Stomach (tissue), 9 donors: ENCODE measurements around the gene COL8A2. TPM values are rescaled to one million over a fixed set of nuclear protein-coding genes. Genes with fewer than 3 reads are reported as not detected.

Experiments used
- DNase-seq, 2 donors: peaks; one replicate each; pipeline versions ENCODE4 v3.0.0 to v3.0.0-alpha.2; 2013 to 2019
- H3K27ac ChIP-seq, 5 donors: fragments of 200-600 bp in 4 of 5; sonication (generic) in 4 of 5; one replicate each; pipeline ENCODE4 v1.5.1; 2013 to 2019; ENCODE audit warnings: mild to moderate bottlenecking in 1 of 5, moderate library complexity in 1 of 5
- H3K27me3 ChIP-seq, 3 donors: fragments of 200-600 bp; sonication (generic); one replicate each; pipeline ENCODE4 v1.5.1; 2017 to 2019; ENCODE audit warnings: mixed run types in 1 of 3
- H3K36me3 ChIP-seq, 4 donors: fragments of 200-600 bp; sonication (generic); 1 replicate in 3 of 4; 2 replicates in 1 of 4; pipeline ENCODE4 v1.5.1; 2016 to 2019
- H3K4me1 ChIP-seq, 4 donors: fragments of 200-600 bp; sonication (generic); one replicate each; pipeline ENCODE4 v1.5.1; 2016 to 2019
- H3K4me3 ChIP-seq, 4 donors: fragments of 200-600 bp; sonication (generic) in 3 of 4; one replicate each; pipeline ENCODE4 v1.5.1; 2016 to 2019; ENCODE audit warnings: mild to moderate bottlenecking in 1 of 4
- H3K9me3 ChIP-seq, 4 donors: fragments of 200-600 bp; sonication (generic); one replicate each; pipeline ENCODE4 v1.5.1; 2016 to 2019
- CTCF ChIP-seq, 7 experiments: fragments of 450-650 bp in 4 of 7; fragments of 200-600 bp in 3 of 7; sonication (generic) in 3 of 7; IDR thresholded peaks; one replicate each; pipeline ENCODE4 v1.5.1; 2016 to 2019; ENCODE audit warnings: antibody characterized with exemption in 7 of 7, control low read depth in 2 of 7, mild to moderate bottlenecking in 1 of 7
- EP300 ChIP-seq: sonication (generic); formaldehyde crosslinking; IDR thresholded peaks from one replicate; pipeline ENCODE4 v1.6.1; 2017; ENCODE audit warnings: antibody characterized with exemption
- POLR2A ChIP-seq, 4 donors: fragments of 450-650 bp; IDR thresholded peaks; one replicate each; pipeline ENCODE4 v1.6.1; 2016; ENCODE audit warnings: antibody characterized with exemption in 4 of 4, control low read depth in 2 of 4, mild to moderate bottlenecking in 1 of 4, moderate library complexity in 1 of 4
- POLR2AphosphoS5 ChIP-seq, 3 donors: sonication (generic); formaldehyde crosslinking; IDR thresholded peaks; one replicate each; pipeline ENCODE4 v1.6.1; 2016; ENCODE audit warnings: antibody characterized with exemption in 3 of 3
- WGBS, 5 donors: extraction: QIAGEN DNeasy Blood & Tissue Kit in 3 of 5; methylation state at CpG; one replicate each; pipeline versions ENCODE4 v1.1.5 to v1.1.7; 2013 to 2018; 5-methylcytosine and 5-hydroxymethylcytosine counted together
- intact Hi-C: fragments of 100-400 bp; cut with DNase I; formaldehyde crosslinking; loops from one replicate; pipeline ENCODE4 v1.15.1; 2023; ENCODE audit warnings: low total_unique reads
- polyA plus RNA-seq, 3 donors: library from polyadenylated mRNA; stranded (reverse); fragments of 200-250 nt; gene quantifications; one replicate each; pipeline ENCODE4 v1.2.3, GENCODE V29; 2013
- total RNA-seq, 5 donors: library from RNA; depleted of rRNA; stranded (reverse); fragments of >200 nt; gene quantifications; one replicate each; pipeline versions ENCODE4 v1.1.0 to v1.2.3, GENCODE V29; 2014 to 2016
- donor health status: healthy with polysubstance abuse.
- donor health status: Bipolar disorder and iron deficiency.
- donor health status: healthy.

COL8A2 gene
- total and polyA plus RNA-seq, 8 donors = 0.92 to 19.2 (median 4.3) TPM

GRCh38 chr1:36088265-36088576 is 36.8 kb downstream of the COL8A2 start:
- Histone ChIP-seq H3K9me3 (no peaks in the 10 kb centered on the region), H3K27me3 (peaks cover 0 to 30% (median 6%) of the 10 kb centered on the region in 3 donors), H3K4me1 (peaks cover 27 to 58% (median 44%) of the 10 kb centered on the region in 4 donors), H3K27ac (peak overlapping the region in 4 of 5 donors; percentile 86 to 93 (median 91)), H3K4me3 (peak overlapping the region; percentile 63 to 100 (median 88)), H3K36me3 (peaks cover 15 to 27% (median 26%) of the 10 kb centered on the region in 4 donors)
- intact Hi-C loops = no loop called here
- no peak for DNase-seq
- 20 to 36% (median 33%) methylated on average over 5 to 8 of the region's 8 CpGs for WGBS, 5 donors
- TF ChIP-seq EP300 (no peak), CTCF (IDR thresholded peaks at IDR 0.05) (no peak), POLR2AphosphoS5 (IDR thresholded peaks at IDR 0.05) (no peak), POLR2A (IDR thresholded peaks at IDR 0.05) (no peak)

GRCh38 chr1:36087233-36088123 is 37.5 kb downstream of the COL8A2 start:
- peak; percentile 21 to 22 for DNase-seq
- Histone ChIP-seq H3K27me3 (peaks cover 0 to 33% (median 6%) of the 10 kb centered on the region in 3 donors), H3K4me1 (peaks cover 27 to 53% (median 44%) of the 10 kb centered on the region in 4 donors), H3K27ac (no peak overlapping the region), H3K36me3 (peaks cover 8 to 19% (median 18%) of the 10 kb centered on the region in 4 donors), H3K9me3 (no peaks in the 10 kb centered on the region), H3K4me3 (no peak overlapping the region)
- TF ChIP-seq POLR2A (IDR thresholded peaks at IDR 0.05) (no peak), POLR2AphosphoS5 (IDR thresholded peaks at IDR 0.05) (no peak), CTCF (IDR thresholded peaks at IDR 0.05) (no peak), EP300 (no peak)
- 87 to 92% (median 90%) methylated on average over 11 to 31 of the region's 31 CpGs for WGBS, 5 donors
- intact Hi-C loops = no loop called here

GRCh38 chr1:36086529-36087232 is 38.3 kb downstream of the COL8A2 start:
- Histone ChIP-seq H3K9me3 (no peaks in the 10 kb centered on the region), H3K4me3 (no peak overlapping the region), H3K27ac (no peak overlapping the region), H3K36me3 (peaks cover 3 to 11% (median 10%) of the 10 kb centered on the region in 4 donors), H3K4me1 (peaks cover 27 to 52% (median 44%) of the 10 kb centered on the region in 4 donors), H3K27me3 (peaks cover 0 to 33% (median 6%) of the 10 kb centered on the region in 3 donors)
- DNase-seq = peak; percentile 6 to 13
- WGBS, 5 donors = 78 to 86% (median 83%) methylated on average over 9 to 12 of the region's 12 CpGs
- TF ChIP-seq CTCF (IDR thresholded peaks at IDR 0.05) (no peak), EP300 (no peak), POLR2AphosphoS5 (IDR thresholded peaks at IDR 0.05) (no peak), POLR2A (IDR thresholded peaks at IDR 0.05) (no peak)
- intact Hi-C loops = no loop called here
